ENCODE results near the gene TEF. TPM values are rescaled to one million over a fixed set of nuclear protein-coding genes. Genes with fewer than 3 reads are reported as not detected.
A peak's percentile ranks its signal among the peaks of the same experiment; 100 is the strongest.

The TEF gene
- total and polyA plus RNA-seq, 7 donors = 2.0 to 23.9 (median 11.7) TPM

GRCh38 chr22:41351011-41351410 is 30.7 kb upstream of the TEF start:
- Histone ChIP-seq H3K4me1 (no peaks in the 10 kb centered on the region), H3K9me3 (no peaks in the 10 kb centered on the region), H3K36me3 (ENCODE audit: insufficient read depth in 1 of 2, low read depth in 1 of 2) (peaks cover 0 to 100% of the 10 kb centered on the region in 2 donors), H3K27ac (no peak overlapping the region), H3K27me3 (ENCODE audit: insufficient read depth in 3 of 3, low read length in 2 of 3) (no peaks in the 10 kb centered on the region), H3K4me3 (no peak overlapping the region)
- intact Hi-C loops (cut with DNase I) = no loop called here
- TF ChIP-seq CTCF (IDR thresholded peaks at IDR 0.05) = no peak
- 44 to 69% (median 50%) methylated on average over 5 of the region's 5 CpGs for WGBS, 3 donors
- peak in 2 of 4 donors; percentile 30 to 39 for ATAC-seq
- DNase-seq = no peak

GRCh38 chr22:41352058-41352457 is 29.7 kb upstream of the TEF start:
- no peak for TF ChIP-seq CTCF (IDR thresholded peaks at IDR 0.05)
- Histone ChIP-seq H3K36me3 (ENCODE audit: insufficient read depth in 1 of 2, low read depth in 1 of 2) (peaks cover 0 to 100% of the 10 kb centered on the region in 2 donors), H3K9me3 (no peaks in the 10 kb centered on the region), H3K4me3 (no peak overlapping the region), H3K27ac (no peak overlapping the region), H3K4me1 (no peaks in the 10 kb centered on the region), H3K27me3 (ENCODE audit: insufficient read depth in 3 of 3, low read length in 2 of 3) (no peaks in the 10 kb centered on the region)
- WGBS, 3 donors = 56 to 68% (median 56%) methylated on average over 6 of the region's 6 CpGs
- no peak for DNase-seq
- intact Hi-C loops (cut with DNase I) = no loop called here
- ATAC-seq = peak in 1 of 4 donors; percentile 17

GRCh38 chr22:41353862-41354575 is 27.7 kb upstream of the TEF start:
- intact Hi-C loops (cut with DNase I) = no loop called here
- H3K36me3 ChIP-seq (ENCODE audit: insufficient read depth in 1 of 2, low read depth in 1 of 2) = peaks cover 0 to 95% of the 10 kb centered on the region in 2 donors
- H3K4me3 ChIP-seq = no peak overlapping the region
- TF ChIP-seq CTCF (IDR thresholded peaks at IDR 0.05) = no peak
- H3K27me3 ChIP-seq (ENCODE audit: insufficient read depth in 3 of 3, low read length in 2 of 3) = no peaks in the 10 kb centered on the region
- ATAC-seq = no peak
- WGBS, 3 donors = 78 to 89% (median 82%) methylated on average over 10 of the region's 10 CpGs
- H3K27ac ChIP-seq = no peak overlapping the region
- no peaks in the 10 kb centered on the region for H3K4me1 ChIP-seq
- no peak for DNase-seq
- H3K9me3 ChIP-seq = no peaks in the 10 kb centered on the region

GRCh38 chr22:41354979-41355378 is 26.8 kb upstream of the TEF start:
- DNase-seq = peak in 1 of 2 donors; percentile 72
- no peak overlapping the region for H3K27ac ChIP-seq
- TF ChIP-seq CTCF (IDR thresholded peaks at IDR 0.05) = no peak
- H3K9me3 ChIP-seq = no peaks in the 10 kb centered on the region
- WGBS, 3 donors = 80 to 86% (median 81%) methylated on average over 10 of the region's 10 CpGs
- ATAC-seq = peak in 1 of 4 donors; percentile 29
- no peaks in the 10 kb centered on the region for H3K27me3 ChIP-seq (ENCODE audit: insufficient read depth in 3 of 3, low read length in 2 of 3)
- peaks cover 0 to 86% of the 10 kb centered on the region in 2 donors for H3K36me3 ChIP-seq (ENCODE audit: insufficient read depth in 1 of 2, low read depth in 1 of 2)
- H3K4me1 ChIP-seq = no peaks in the 10 kb centered on the region
- H3K4me3 ChIP-seq = no peak overlapping the region
- intact Hi-C loops (cut with DNase I) = no loop called here
